Dedifferentiated amniotic fluid mesenchymal stem cell (primary cell): Measurements from ENCODE around the gene SVIL.
"Not testable (repeated sequence)": the region's sequence is repeated elsewhere in the genome, so short reads cannot be mapped to it uniquely, and the experiment has no call there.

Source experiments
- DNase-seq: peaks from one replicate; pipeline ENCODE4 v3.0.0-alpha.2; 2016; ENCODE audit errors: extremely low spot score

Gene SVIL

DNA sequence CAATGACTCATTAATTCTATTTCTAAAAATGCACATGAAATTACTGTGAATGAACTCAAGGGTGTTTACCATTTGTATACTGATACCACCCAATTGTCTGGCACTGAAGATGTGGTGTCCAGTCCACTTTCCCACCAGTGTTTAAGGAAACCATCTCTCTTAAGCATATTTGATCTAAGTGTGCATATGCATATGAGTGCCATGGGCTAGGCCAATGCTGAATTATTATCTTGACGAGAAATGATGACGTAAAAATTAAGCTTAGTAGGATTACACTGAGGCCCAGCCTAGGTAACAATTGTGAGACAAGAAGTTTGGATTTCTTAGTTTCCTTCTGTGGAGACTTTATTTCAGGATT, 59.7 kb downstream of the SVIL start:
- no peak for DNase-seq

DNA sequence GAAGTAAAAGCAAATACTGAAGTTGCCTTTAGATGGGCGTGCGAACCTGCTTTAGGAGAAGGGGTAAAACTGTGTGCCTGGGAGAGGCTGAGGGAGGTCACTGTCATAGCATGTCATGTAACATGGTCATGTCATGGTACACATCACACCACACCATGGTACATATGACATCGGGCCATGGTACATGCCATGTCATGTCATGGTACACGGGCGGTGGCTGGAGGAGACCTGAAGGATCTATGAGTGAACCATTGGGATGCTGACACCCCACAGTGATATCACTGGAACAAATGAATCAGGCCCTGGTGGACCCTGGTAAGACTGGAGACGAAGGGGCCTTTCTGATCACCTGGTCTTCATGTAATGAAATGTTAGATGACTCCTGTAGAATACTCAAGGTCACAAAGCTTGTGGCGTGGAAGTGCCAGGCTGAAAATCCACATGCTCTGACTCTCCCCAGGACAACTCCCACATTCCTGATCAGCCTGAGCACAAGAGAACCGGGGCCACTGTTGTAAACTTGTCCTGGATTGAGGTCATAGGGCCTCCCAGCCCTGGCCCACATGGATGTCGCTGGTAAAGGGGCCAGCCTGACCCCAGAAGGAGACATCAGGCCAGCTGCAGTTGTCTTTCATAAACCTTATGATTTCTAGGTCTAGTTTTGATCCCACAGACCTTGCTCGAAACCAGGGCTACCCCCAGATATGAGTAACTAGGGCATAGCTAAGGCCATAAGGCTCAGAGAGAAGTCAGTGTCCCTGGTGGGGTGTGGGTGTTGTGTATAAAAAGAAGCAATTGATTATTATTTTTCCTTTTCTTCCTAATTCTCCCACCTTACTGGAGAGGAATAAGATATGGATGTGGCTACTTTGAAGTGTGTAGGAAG, 60.3 kb downstream of the SVIL start:
- not testable (repeated sequence) for DNase-seq

DNA sequence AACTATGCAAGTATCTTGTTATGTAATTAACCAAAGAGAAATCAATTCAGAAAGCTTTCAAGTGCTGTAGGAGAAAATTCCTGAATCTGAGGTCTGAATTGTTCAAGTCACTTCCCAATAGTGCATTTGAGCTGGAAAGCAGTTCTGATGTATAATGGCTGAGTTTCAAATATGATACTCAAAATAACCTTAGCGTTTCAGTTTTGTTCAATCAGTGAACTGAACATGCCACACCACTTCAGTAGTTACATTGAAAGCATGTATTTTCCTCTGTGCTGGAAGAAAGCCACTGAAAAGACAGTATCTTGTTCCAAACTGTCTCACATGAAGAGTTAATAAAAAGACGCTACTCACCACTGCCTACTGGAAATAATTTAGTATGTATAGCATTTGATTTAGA, 64.5 kb downstream of the SVIL start:
- DNase-seq = not testable (repeated sequence)

DNA sequence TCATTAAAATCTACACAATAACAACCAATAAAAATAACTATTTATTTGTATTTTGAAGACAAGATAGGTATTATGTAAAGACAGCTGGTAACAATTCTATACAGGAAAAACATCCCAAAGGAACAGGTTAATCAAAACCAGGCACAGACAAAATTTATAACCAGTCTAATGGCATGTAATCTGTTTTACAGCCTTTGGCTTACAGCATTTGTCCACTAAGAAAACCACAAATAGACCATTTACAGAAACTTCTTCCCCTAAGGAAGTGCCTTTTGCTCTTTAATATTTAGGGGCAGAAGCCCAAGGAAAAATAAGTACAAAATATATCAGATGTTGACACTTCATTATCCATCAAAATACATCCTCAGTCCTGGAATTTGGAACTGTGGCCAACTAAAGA, 65.0 kb downstream of the SVIL start:
- no peak for DNase-seq

DNA sequence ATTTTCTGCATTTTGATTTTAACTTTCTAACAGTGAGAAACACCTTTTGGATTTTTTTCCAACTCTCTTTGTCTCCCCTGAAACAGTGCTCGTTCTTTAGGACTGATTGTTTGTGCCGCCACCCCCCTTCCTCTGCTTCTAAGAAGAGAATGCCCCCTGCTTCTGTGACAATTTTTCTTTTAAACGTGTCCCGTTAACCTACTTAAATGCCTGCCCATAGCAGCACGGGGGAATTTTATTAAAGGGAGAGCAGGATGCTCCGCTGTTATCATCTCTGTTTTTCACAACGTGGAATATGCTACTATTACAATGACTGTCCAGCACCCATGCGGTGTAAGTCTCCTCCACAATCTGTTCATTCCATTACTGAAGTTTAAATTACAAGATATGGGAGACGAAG, 67.8 kb downstream of the SVIL start:
- no peak for DNase-seq

DNA sequence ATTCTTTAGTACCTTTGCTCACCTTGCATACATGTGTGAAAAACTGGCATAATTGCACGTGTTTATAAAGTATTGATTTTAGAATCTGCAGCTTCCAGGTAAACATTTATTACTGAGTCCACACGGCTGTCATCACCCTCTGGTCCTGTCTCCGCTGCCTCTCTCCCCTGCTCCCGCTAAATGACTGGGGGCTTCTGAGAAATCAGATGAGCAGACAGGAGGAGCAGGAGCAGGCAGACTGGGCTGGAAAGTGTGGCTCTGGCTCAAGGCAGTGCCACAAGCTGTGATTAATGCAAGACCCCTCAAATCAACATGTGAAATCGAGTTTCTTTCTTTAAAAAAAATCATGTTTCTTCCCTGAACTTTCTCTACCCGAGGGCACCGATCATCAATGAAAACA, 68.6 kb downstream of the SVIL start:
- not testable (repeated sequence) for DNase-seq

DNA sequence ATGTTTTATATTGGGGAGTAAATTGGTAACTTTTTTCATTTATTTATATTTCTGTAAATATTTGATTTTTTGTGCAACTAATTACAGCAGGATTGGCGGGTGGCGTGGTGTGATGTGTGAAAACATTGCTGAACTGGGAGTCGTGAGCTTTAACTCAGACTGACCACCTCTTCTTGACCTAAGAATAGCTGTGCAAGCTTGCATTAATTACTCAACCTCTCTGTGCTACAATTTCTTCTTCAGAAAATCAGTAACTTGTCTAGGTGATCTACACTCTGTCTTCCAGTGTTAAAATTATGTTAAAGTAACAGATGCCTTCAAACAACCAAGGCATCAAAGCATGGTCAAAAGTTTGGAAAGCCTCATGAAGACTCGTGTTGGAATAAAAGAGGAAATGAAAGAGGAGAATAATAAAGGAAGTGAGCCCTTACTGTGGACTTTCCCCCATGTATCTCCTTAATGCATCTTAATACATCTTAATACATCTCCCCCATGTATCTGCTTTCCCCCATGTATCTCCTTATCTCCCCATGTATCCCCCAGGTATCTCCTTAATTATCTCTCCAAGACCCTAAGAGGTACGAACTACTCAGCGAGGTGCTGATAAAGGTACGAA, 71.2 kb downstream of the SVIL start:
- DNase-seq = no peak

DNA sequence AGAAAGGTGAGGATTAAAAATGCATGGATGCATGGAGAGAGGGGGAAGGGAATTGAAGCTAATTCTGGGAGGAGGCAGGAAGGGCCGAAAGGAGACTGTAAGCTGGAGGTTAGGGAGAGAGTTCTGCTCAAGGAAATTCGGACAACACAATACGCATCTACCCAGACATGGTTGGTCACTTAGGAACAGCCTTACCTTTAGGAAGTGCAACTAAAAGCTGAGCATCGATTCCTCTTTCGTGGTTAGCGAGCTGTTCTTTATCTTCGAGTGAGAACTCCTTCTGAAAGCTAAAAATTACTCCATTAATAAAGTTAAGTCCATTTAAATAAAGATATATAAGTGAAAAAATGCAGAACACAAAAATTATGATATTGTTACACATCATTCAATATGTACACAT, 71.8 kb downstream of the SVIL start:
- not testable (repeated sequence) for DNase-seq

DNA sequence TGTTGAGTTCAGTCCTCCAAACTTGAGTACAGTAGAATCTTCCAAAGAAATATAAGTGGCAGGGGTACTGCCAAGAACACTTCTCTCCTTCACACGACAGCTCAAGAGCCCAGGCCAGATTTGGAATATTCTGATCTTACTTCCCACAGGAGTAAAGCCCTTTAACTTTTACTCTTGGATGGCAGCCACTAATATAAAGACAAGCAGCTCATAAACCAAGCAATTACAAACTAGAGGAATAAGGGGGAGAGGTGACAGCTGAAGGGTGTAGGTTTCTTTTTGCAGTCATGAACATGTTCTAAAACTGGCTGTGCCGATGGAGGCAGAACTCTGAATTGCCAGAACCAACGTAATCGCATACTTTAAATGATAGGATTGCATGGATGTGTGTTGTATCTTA, 74.8 kb downstream of the SVIL start:
- no peak for DNase-seq

DNA sequence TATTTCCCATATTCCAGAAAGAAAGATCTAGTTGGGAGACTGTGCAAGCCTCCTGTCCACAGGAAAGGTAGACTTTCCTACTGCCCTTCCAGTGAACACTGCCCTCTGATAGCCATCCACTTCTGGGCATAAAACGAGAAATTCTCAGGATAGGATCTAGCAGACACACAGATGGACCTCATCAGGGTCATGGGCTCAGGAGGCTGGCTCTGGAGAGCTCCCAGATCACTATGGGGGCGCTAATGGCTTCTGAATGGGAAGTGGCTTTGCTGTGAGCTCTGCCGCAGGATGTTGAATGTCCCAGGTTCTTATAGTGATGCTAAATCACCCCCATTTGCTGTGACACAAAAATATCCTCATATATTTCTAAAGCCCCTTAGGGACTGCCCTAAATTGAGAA, 77.1 kb downstream of the SVIL start:
- DNase-seq = no peak

DNA sequence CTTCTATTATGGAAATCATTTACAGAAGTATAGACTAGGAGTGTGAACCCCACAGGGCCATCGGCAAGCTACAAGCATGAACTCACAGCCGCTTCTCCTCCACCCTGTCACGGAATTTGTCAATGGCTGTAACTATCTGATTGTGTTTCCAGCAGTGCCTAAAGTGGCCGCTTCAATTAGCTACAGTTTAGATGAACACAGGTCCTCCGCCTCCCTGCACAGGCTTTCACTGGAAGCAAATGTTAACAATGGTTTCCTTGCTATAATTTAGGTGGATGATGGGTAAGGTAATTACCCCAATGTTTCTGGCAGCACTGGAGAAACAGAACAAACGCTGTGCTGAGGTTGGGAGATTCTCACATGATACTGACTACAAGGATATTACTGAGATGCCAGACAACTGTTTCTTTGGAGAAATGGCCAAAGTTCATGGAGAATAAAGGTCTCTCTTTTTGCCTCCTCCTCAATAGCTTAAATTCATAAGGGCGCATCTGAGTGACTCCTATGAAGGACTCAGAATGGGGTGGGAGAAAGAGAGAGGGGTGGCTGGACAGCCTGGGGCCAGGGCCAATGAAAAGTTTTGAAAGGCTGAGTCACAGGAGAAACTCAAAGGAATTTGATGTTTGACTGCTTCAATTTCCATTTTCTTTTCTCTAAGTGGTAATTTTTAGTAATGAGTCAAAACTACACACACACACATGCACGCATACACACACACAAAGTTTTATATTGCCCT, 78.9 kb downstream of the SVIL start:
- DNase-seq = peak; percentile 68

DNA sequence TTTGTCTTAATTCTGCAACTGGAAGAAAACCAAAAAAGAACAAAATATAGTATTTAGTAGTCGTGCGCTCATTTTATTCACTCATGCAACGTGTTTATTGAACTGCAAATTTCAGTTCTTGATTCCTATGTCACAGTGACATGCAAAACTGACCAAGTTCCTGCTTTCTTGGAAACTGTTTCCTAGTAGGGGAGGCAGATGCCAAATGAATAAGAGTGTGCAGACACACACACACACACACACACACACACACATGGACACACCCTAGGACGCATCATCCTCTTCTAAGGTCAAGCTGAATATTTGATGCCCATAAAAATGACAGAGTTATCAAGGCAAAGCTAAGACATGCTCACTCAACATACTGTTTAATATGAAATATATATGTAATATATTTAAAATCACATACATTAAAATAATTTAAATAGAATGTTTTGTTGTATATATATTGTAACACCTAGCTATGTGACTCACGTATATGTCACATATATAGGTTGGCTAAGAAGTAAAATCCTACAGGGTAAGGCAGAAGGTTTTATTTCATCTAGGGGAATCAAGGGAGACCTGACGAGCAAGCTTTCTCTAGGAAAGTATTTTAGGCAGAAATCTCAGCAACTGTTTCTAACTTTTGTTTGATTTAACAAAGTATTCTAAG, 79.6 kb downstream of the SVIL start:
- DNase-seq = no peak

DNA sequence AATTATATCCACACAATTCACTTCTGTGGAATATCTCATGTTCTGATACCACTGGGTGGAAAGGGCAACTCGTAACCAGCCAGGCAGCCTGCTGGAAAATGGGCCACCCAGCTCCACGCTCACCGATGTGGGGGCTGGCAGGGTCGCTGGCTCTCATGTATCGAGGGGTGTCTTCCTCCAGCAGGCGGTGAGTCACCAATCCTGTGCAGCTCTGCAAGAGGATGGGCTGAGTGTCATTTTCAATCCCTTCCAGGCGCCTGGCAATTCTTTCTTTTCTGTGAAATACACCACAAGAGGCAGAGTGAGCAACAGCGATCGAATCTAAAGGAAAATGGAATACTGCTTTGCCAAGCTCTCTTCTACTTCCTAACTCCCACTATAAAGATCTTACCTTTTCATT, 80.1 kb downstream of the SVIL start:
- DNase-seq = no peak

DNA sequence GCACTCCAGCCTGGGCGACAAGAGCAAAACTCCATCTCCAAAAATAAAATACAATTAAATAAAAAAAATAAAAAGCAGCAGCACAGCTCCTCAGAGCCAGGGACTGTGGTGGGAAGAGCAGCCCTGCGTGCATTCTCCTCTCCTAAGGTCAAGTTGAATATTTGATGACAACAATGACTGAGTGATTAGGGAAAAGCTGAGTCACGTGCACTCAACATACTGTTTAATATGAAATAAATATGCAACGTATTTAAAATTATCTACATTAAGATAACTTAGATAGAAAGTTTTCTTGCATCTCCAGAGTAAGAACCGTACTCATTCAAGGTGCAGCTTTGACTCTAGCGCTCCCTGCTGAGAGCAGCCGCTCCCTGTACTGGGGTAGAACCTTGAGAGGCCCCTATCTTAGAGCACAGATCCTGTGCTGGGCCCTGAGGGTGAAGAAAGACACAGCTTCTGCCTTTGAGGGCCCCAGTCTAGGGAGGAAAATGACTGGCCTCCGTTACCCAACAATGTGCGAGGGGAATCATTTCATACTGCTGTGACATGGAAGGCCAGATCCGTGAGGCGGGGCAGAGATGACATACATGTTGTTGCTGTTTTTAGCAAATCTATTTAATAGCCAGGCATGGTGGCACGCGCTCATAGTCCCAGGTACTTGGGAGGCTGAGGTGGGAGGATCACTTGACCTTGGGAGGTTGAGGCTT, 81.1 kb downstream of the SVIL start:
- no peak for DNase-seq

DNA sequence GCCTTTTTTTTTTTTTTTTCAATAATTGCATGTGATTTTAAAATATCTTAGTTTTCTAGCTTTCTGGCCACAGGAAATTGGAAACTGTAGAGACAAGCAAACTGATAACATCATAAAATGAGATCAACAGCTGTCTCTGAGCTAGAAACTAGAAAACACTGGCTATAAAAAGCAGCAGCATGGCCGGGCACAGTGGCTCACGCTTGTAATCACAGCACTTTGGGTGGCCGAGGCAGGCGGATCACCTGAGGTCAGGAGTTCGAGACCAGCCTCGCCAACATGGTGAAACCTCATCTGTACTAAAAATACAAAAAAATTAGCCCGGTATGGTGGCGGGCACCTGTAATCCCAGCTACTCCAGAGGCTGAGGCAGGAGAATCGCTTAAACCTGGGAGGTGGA, 81.7 kb downstream of the SVIL start:
- DNase-seq = not testable (repeated sequence)

DNA sequence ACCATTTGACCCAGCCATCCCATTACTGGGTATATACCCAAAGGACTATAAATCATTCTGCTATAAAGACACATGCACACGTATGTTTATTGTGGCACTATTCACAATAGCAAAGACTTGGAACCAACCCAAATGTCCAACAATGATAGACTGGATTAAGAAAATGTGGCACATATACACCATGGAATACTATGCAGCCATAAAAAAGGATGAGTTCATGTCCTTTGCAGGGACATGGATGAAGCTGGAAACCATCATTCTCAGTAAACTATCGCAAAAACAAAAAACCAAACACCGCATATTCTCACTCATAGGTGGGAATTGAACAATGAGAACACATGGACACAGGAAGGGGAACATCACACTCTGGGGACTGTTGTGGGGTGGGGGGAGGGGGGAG, 85.3 kb downstream of the SVIL start:
- DNase-seq = not testable (repeated sequence)

DNA sequence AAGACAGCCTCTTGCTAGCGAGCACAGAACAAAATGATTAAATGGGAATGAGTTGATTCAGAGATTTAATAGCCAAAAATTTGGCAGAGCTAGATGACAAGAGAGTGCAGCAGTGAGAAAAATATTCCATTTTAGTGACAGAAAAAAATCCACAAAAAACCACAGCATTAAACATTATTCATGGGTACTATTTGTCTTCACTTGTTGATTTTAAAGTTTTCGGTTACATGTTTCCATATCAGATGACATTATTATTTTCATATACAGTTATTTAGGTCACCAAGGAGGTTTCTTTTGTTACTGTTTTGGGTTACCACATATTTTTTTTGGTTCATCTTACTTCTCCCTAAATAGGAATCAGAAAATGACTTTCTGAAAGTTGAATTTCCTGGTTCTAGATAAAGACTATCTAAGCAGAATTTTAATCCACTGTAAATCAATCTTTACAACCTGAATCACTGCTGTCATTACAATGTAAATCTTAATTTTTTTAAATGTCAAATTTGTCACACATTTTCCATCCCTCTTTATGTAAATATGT, 87.9 kb downstream of the SVIL start:
- DNase-seq = no peak

DNA sequence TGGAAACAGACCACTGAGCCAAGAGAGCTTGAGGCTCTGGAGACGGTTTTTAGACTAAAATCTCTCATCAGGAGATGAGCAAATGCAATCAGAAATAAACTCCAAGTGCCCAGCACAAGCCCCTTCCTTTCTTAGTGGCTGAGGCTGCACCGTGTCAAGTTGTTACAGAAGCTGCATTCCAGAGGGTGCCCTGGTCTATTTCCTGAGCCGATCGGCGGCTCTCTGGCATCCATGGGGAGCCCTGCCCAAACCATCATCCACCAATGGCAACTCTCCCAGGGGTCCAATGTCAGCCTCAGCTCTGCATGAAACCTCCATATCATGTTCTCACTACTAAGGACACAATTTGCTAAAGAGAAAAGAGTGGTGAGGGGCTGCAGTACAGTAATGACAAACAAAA, 89.6 kb downstream of the SVIL start:
- DNase-seq = no peak

DNA sequence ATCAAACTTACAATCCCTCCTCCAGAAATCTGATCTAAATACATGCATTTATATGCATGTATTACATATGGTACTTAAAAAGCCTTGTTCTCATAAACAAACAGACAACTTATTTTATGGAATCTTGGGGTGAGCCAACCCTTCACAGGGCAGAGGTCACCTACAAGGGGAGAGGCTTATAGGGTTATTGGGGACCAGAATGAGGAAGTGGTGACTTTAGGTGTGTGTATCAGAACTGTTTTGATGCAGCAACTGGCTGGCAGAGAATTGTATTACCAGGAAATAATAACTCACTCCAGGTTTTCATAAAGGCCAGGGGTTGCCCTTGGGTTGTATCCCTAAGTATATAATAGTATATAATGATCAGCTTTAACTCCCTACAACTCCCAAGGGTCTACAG, 91.1 kb downstream of the SVIL start:
- no peak for DNase-seq

DNA sequence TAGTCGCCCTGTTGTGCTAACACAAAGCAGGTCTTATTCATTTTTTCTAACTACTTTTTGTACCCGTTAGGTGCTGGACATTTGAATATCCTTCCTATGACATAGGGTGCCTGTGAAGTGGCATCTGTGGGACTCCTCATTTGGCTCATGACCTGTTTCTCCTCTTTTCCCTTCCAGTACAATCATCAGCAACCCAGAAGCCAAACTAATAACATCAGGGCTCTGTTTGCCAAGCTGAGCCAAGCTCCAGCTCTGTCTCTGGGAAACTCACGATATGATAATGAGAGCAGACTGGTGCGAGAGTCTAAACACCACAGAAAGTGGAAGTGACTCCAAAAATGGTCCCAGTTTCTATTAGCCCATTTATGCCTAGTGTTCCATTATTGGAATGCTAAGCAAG, 92.0 kb downstream of the SVIL start:
- no peak for DNase-seq

DNA sequence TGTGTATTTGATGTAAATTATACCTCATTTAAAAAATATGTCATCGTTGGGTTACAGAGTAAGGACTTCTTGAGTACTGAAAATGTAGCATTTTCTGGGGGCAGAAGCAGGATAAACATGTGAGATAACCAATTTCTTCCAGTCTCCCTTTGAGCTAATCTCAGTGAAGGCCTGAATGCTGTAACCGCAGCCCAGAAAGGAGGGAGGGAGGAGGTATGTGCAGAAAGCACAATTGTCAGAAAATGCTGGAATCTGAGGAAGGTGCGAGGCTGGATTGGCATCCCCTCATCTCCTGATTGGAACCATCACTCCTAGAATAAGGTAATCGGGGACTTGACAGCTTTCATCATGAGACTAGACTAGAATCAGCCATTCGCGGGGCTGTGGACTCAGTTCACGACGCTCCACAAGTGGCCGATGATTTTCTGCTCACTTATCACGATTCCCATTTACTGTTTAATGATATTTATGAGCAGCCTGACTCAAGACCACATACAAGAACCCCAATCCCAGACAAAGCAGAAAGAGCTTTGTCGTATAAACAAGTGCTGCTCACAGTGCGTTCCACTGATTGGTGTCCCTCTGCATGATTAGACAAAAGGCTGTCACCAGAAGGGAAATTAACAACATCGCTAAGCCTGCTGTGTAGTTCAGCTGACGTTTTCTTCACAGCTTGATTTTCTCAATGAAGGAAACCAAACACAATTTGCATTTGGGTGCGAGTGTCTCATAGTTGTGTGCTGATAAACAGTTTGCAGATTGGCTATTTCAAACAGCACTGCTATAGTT, 93.2 kb downstream of the SVIL start:
- no peak for DNase-seq
